GM18907 (cell line): ENCODE data around the gene GRID2IP.
"Not testable (repeated sequence)": the region's sequence is repeated elsewhere in the genome, so short reads cannot be mapped to it uniquely, and the experiment has no call there.

Experiments used
- ATAC-seq: cut with Tn5 transposase; IDR thresholded peaks from one replicate; pipeline ENCODE4 v1.9.1; 2021; ENCODE audit warnings: mild to moderate bottlenecking, moderate library complexity; ENCODE audit not compliant: unreplicated experiment

GRID2IP gene

GRCh38 chr7:6551016-6551511 lies at the start of gene GRID2IP:
TSS of gene GRID2IP (minus strand) at chr7:6551461. CDS start at chr7:6551436, 25 bp downstream.
- ATAC-seq: no peak

GRCh38 chr7:6600093-6600492 lies 48.8 kb upstream of the GRID2IP start:
- ATAC-seq: no peak

- peak; percentile 36 for ATAC-seq
These were observed 39.4 kb upstream of the GRID2IP start for GRCh38 chr7:6590645-6591110.

GRCh38 chr7:6589829-6590644 lies 38.8 kb upstream of the GRID2IP start, which contains the start of gene INTS15:
TSS of gene INTS15 (plus strand) at chr7:6590021. CDS start at chr7:6590284, 263 bp downstream.
- peak; percentile 86 for ATAC-seq

GRCh38 chr7:6589151-6589828 lies 38.0 kb upstream of the GRID2IP start:
- ATAC-seq: no peak

GRCh38 chr7:6588566-6588965 lies 37.3 kb upstream of the GRID2IP start:
- no peak for ATAC-seq

- not testable (repeated sequence) for ATAC-seq
These were observed 34.6 kb upstream of the GRID2IP start for GRCh38 chr7:6585746-6586432.

- no peak for ATAC-seq
These were observed 28.2 kb upstream of the GRID2IP start for GRCh38 chr7:6579446-6579845.

GRCh38 chr7:6578114-6579084 lies 27.1 kb upstream of the GRID2IP start:
- ATAC-seq: no peak

- ATAC-seq: peak; percentile 93
These were observed 26.3 kb upstream of the GRID2IP start, which contains the start of gene ZDHHC4 for GRCh38 chr7:6577369-6578113. TSS of gene ZDHHC4 (plus strand) at chr7:6577454. CDS start at chr7:6580562, 3,108 bp downstream.

GRCh38 chr7:6576867-6577368 lies 25.7 kb upstream of the GRID2IP start:
- ATAC-seq: not testable (repeated sequence)

GRCh38 chr7:6576024-6576866 lies 25.0 kb upstream of the GRID2IP start:
- ATAC-seq: no peak

GRCh38 chr7:6575281-6576023 lies 24.2 kb upstream of the GRID2IP start:
- ATAC-seq: no peak

- no peak for ATAC-seq
These were observed 20.0 kb upstream of the GRID2IP start for GRCh38 chr7:6571160-6571779.

GRCh38 chr7:6567886-6568285 lies 16.6 kb upstream of the GRID2IP start:
- ATAC-seq: no peak

- no peak for ATAC-seq
These were observed 14.4 kb upstream of the GRID2IP start for GRCh38 chr7:6565655-6566054.
